Sigmoid colon (tissue), 7 donors: ENCODE results near the gene TOP2B. TPM values are rescaled to one million over a fixed set of nuclear protein-coding genes. Genes with fewer than 3 reads are reported as not detected.

Experiments
- DNase-seq: peaks from one replicate; pipeline ENCODE4 v3.0.0-alpha.2; 2019
- H3K27ac ChIP-seq, 4 donors: fragments of 200-600 bp; sonication (generic); one replicate each; pipeline ENCODE4 v1.5.1; 2016 to 2019; ENCODE audit warnings: mild to moderate bottlenecking in 1 of 4
- H3K27me3 ChIP-seq, 3 donors: fragments of 200-600 bp; sonication (generic); one replicate each; pipeline ENCODE4 v1.5.1; 2019; ENCODE audit warnings: mild to moderate bottlenecking in 1 of 3
- H3K36me3 ChIP-seq, 4 donors: fragments of 200-600 bp; sonication (generic); one replicate each; pipeline ENCODE4 v1.5.1; 2016 to 2019
- H3K4me1 ChIP-seq, 4 donors: fragments of 200-600 bp; sonication (generic); one replicate each; pipeline ENCODE4 v1.5.1; 2017 to 2019
- H3K4me3 ChIP-seq, 4 donors: fragments of 200-600 bp; sonication (generic); one replicate each; pipeline ENCODE4 v1.5.1; 2017 to 2019; ENCODE audit warnings: mild to moderate bottlenecking in 2 of 4, moderate library complexity in 1 of 4
- H3K9me3 ChIP-seq, 4 donors: fragments of 200-600 bp in 3 of 4; sonication (generic) in 3 of 4; one replicate each; pipeline versions ENCODE4 v1.5.1 to v1.6.1; 2013 to 2019
- EP300 ChIP-seq, 4 donors: sonication (generic); formaldehyde crosslinking; IDR thresholded peaks; one replicate each; pipeline ENCODE4 v1.6.1; 2017; ENCODE audit warnings: antibody characterized with exemption in 4 of 4
- POLR2A ChIP-seq, 2 donors: fragments of 450-650 bp; IDR thresholded peaks; one replicate each; pipeline ENCODE4 v1.6.1; 2016; ENCODE audit warnings: antibody characterized with exemption in 2 of 2, mild to moderate bottlenecking in 2 of 2, moderate library complexity in 2 of 2
- POLR2AphosphoS5 ChIP-seq, 4 donors: sonication (generic); formaldehyde crosslinking; IDR thresholded peaks; one replicate each; pipeline ENCODE4 v1.6.1; 2017; ENCODE audit warnings: antibody characterized with exemption in 4 of 4
- WGBS, 2 donors: extraction: QIAGEN DNeasy Blood & Tissue Kit; methylation state at CpG; one replicate each; pipeline ENCODE4 v1.1.7; 2013; 5-methylcytosine and 5-hydroxymethylcytosine counted together
- intact Hi-C: fragments of 100-400 bp; cut with DNase I; formaldehyde crosslinking; loops from one replicate; pipeline ENCODE4 v1.15.1; 2023
- polyA plus RNA-seq, 3 donors: library from polyadenylated mRNA; stranded (reverse); fragments of 200-250 nt; gene quantifications; one replicate each; pipeline ENCODE4 v1.2.3, GENCODE V29; 2013
- total RNA-seq, 4 donors: library from RNA; depleted of rRNA; stranded (reverse); fragments of >200 nt; gene quantifications; one replicate each; pipeline ENCODE4 v1.1.0, GENCODE V29; 2016
- TF ChIP-seq, protein P1 (sequence below), 4 experiments: fragments of 450-650 bp in 3 of 4; fragments of 200-600 bp in 1 of 4; IDR thresholded peaks; one replicate each; pipeline ENCODE4 v1.5.1; 2016 to 2019; ENCODE audit warnings: antibody characterized with exemption in 4 of 4, mild to moderate bottlenecking in 3 of 4, moderate library complexity in 2 of 4
- donor health status: healthy with polysubstance abuse.
- donor health status: Bipolar disorder and iron deficiency.
- donor health status: healthy.

Gene TOP2B
- total and polyA plus RNA-seq, 7 donors, result 28.2 to 122 (median 89.5) TPM

DNA sequence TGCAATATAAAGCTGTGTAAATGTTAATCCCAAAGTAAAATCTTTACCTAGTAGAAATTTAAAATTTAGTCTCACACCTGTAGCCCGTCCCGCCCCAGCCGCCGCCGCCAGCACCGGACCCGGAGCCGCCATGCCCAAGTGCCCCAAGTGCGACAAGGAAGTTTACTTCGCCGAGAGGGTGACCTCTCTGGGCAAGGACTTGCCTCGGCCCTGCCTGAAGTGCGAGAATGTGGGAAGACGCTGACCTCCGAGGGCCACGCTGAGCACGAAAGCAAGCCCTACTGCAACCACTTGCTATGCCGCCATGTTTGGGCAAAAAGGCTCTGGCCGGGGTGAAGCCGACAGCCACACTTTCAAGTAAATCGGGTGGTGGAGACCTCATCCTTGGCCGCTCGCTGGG, 22.1 kb upstream of the TOP2B start:
- DNase-seq, result no peak
- Histone ChIP-seq H3K36me3 (no peaks in the 10 kb centered on the region), H3K27me3 (no peaks in the 10 kb centered on the region), H3K4me3 (no peak overlapping the region), H3K27ac (no peak overlapping the region), H3K9me3 (no peaks in the 10 kb centered on the region), H3K4me1 (no peaks in the 10 kb centered on the region)
- TF ChIP-seq, protein P1, sequence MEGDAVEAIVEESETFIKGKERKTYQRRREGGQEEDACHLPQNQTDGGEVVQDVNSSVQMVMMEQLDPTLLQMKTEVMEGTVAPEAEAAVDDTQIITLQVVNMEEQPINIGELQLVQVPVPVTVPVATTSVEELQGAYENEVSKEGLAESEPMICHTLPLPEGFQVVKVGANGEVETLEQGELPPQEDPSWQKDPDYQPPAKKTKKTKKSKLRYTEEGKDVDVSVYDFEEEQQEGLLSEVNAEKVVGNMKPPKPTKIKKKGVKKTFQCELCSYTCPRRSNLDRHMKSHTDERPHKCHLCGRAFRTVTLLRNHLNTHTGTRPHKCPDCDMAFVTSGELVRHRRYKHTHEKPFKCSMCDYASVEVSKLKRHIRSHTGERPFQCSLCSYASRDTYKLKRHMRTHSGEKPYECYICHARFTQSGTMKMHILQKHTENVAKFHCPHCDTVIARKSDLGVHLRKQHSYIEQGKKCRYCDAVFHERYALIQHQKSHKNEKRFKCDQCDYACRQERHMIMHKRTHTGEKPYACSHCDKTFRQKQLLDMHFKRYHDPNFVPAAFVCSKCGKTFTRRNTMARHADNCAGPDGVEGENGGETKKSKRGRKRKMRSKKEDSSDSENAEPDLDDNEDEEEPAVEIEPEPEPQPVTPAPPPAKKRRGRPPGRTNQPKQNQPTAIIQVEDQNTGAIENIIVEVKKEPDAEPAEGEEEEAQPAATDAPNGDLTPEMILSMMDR (IDR thresholded peaks at IDR 0.05), result no peak
- TF ChIP-seq POLR2AphosphoS5 (IDR thresholded peaks at IDR 0.05) (no peak), POLR2A (IDR thresholded peaks at IDR 0.05) (no peak), EP300 (IDR thresholded peaks at IDR 0.05) (no peak)
- intact Hi-C loops, result no loop called here
- WGBS, 2 donors, result 94 to 97% methylated on average over 23 of the region's 23 CpGs

GRCh38 chr3:25683882-25684281, 19.2 kb upstream of the TOP2B start:
- TF ChIP-seq POLR2A (IDR thresholded peaks at IDR 0.05), result no peak
- TF ChIP-seq POLR2AphosphoS5 (IDR thresholded peaks at IDR 0.05), result no peak
- TF ChIP-seq, protein P1 (IDR thresholded peaks at IDR 0.05), result no peak
- no peak for TF ChIP-seq EP300 (IDR thresholded peaks at IDR 0.05)
- WGBS, 2 donors, result 89 to 94% methylated on average over 2 of the region's 2 CpGs
- DNase-seq, result no peak
- intact Hi-C loops, result no loop called here
- Histone ChIP-seq H3K4me1 (no peaks in the 10 kb centered on the region), H3K36me3 (no peaks in the 10 kb centered on the region), H3K9me3 (no peaks in the 10 kb centered on the region), H3K27me3 (no peaks in the 10 kb centered on the region), H3K27ac (no peak overlapping the region), H3K4me3 (no peak overlapping the region)

- intact Hi-C loops, result no loop called here
These were observed 18.7 kb upstream of the TOP2B start for GRCh38 chr3:25683410-25683809.

DNA sequence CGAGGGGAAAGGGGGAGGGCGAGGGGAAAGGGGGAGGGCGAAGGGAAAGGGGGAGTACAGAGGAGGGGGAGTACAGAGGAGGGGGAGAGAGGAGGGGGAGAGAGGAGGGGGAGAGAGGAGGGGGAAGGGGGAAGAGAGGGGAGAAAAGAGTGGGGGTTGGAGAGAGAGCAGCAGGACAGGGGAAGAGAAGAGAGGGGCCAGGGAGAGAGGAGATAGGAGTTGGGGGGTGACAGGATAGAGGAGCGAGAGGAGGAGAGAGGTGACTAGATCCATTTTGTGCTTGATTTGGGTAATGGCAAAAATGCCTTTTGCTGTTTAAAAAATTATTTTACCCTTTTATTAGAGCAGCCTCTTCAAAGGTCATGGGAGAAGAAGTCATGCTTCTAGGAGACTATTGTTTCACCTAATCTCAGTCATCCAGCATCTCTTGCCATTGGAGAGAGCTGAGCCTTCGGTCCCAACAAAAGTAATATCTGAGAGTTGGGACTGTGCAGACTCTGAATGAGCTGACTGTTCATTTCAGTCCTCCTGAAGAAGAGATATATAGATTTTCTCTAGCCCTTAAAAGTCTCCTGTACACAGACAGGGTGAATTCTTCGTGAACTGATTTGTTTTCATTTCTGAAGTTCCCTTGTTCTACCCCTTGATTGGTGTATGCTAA, 15.1 kb upstream of the TOP2B start:
- intact Hi-C loops, result no loop called here
- 91 to 97% methylated on average over 6 of the region's 6 CpGs for WGBS, 2 donors
- DNase-seq, result no peak
- Histone ChIP-seq H3K9me3 (no peaks in the 10 kb centered on the region), H3K36me3 (no peaks in the 10 kb centered on the region), H3K4me1 (no peaks in the 10 kb centered on the region), H3K27ac (no peak overlapping the region), H3K4me3 (no peak overlapping the region), H3K27me3 (no peaks in the 10 kb centered on the region)
- no peak for TF ChIP-seq POLR2AphosphoS5 (IDR thresholded peaks at IDR 0.05)
- TF ChIP-seq EP300 (IDR thresholded peaks at IDR 0.05), result no peak
- TF ChIP-seq, protein P1 (IDR thresholded peaks at IDR 0.05), result no peak
- no peak for TF ChIP-seq POLR2A (IDR thresholded peaks at IDR 0.05)

More at GRCh38 chr3:25683410-25683809, 18.7 kb upstream of the TOP2B start:
- Histone ChIP-seq H3K27me3 (no peaks in the 10 kb centered on the region), H3K4me3 (no peak overlapping the region), H3K36me3 (no peaks in the 10 kb centered on the region), H3K27ac (no peak overlapping the region), H3K9me3 (no peaks in the 10 kb centered on the region), H3K4me1 (no peaks in the 10 kb centered on the region)
- no peak for TF ChIP-seq EP300 (IDR thresholded peaks at IDR 0.05)
- DNase-seq, result no peak
- 80 to 93% methylated on average over 1 of the region's 1 CpG for WGBS, 2 donors

DNA sequence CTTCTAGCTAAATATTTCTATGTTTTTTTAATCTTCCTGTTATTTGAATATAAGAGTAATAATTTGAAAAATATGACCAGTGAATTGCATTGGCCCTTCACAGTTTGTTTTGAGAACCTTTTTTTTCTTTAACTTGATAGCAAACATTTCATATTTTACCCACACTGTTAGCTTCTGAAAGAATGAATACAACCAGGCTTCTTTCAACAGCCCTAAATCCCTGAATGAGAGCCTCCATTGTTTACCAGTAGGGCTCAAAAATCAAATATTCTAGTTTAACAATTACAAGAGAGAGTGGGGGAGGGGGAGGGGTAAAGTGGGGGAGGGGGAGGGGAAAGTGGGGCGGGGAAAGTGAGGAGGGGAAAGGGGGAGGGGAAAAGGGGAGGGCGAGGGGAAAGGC, 14.5 kb upstream of the TOP2B start:
- H3K4me3 ChIP-seq, result no peak overlapping the region
- no peak for DNase-seq
- no peak for TF ChIP-seq POLR2AphosphoS5 (IDR thresholded peaks at IDR 0.05)
- TF ChIP-seq EP300 (IDR thresholded peaks at IDR 0.05), result no peak
- no peak for TF ChIP-seq POLR2A (IDR thresholded peaks at IDR 0.05)
- TF ChIP-seq, protein P1 (IDR thresholded peaks at IDR 0.05), result no peak
- no peaks in the 10 kb centered on the region for H3K9me3 ChIP-seq
- intact Hi-C loops, result no loop called here
- H3K27ac ChIP-seq, result no peak overlapping the region
- H3K4me1 ChIP-seq, result no peaks in the 10 kb centered on the region
- H3K36me3 ChIP-seq, result no peaks in the 10 kb centered on the region
- no peaks in the 10 kb centered on the region for H3K27me3 ChIP-seq
- WGBS, 2 donors, result 71 to 100% methylated on average over 2 of the region's 2 CpGs
